Epithelial cell of proximal tubule (primary cell): Measurements from ENCODE around the gene TMEFF2. TPM values are rescaled to one million over a fixed set of nuclear protein-coding genes. Genes with fewer than 3 reads are reported as not detected.
"Not testable (repeated sequence)": the region's sequence is repeated elsewhere in the genome, so short reads cannot be mapped to it uniquely, and the experiment has no call there.

Experiments
- DNase-seq: peaks from one replicate; pipeline ENCODE4 v3.0.0-alpha.2; 2011; ENCODE audit warnings: low read depth
- H3K4me3 ChIP-seq: 2 replicates; pipeline ENCODE4 v1.5.1; 2011; ENCODE audit warnings: low read depth, mild to moderate bottlenecking, low read length
- total RNA-seq: library from RNA; depleted of rRNA; stranded (reverse); fragments of >200 nt; gene quantifications from 2 replicates; pipeline ENCODE4 v1.2.3, GENCODE V29; 2015
- TF ChIP-seq, protein P1 (sequence below): conservative IDR thresholded peaks from 2 replicates; pipeline ENCODE4 v1.5.1; 2012; ENCODE audit warnings: low read depth, mild to moderate bottlenecking, low read length

TMEFF2 gene
- total RNA-seq, 1 donor from 2014 or later, result not detected

DNA sequence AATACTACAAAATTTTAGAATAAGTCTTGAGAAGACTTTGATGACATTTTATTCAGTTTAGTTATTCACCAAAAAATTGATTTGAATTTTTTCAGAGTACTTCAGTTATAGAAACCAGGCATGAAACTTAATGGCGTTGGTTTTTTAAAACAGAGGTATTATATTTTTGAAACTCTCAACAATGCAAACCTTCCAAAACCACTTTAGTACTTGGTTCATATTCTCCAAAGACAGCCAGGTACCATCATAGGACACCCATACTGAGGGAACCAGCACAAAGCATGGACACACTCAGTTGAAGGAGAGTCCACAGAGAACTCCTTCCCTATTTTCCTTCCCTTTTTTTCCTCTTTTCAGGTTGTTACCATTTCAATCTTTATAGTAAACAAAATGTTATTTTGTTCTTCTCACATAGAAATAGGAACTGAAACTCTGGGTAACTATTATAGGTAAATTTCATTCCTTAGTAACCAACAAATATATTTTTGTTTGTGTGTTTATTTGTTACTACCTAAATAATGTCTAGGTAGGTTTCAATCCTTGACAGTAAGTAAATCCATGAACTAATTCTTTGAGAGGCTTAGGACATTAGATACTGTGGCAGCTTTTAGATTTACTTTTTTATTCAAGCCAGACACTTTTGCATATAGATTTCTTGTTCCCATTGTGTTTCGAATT, 95.8 kb downstream of the TMEFF2 start:
- DNase-seq, result no peak
- H3K4me3 ChIP-seq, result no peak overlapping the region
- TF ChIP-seq, protein P1, sequence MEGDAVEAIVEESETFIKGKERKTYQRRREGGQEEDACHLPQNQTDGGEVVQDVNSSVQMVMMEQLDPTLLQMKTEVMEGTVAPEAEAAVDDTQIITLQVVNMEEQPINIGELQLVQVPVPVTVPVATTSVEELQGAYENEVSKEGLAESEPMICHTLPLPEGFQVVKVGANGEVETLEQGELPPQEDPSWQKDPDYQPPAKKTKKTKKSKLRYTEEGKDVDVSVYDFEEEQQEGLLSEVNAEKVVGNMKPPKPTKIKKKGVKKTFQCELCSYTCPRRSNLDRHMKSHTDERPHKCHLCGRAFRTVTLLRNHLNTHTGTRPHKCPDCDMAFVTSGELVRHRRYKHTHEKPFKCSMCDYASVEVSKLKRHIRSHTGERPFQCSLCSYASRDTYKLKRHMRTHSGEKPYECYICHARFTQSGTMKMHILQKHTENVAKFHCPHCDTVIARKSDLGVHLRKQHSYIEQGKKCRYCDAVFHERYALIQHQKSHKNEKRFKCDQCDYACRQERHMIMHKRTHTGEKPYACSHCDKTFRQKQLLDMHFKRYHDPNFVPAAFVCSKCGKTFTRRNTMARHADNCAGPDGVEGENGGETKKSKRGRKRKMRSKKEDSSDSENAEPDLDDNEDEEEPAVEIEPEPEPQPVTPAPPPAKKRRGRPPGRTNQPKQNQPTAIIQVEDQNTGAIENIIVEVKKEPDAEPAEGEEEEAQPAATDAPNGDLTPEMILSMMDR, result no peak

DNA sequence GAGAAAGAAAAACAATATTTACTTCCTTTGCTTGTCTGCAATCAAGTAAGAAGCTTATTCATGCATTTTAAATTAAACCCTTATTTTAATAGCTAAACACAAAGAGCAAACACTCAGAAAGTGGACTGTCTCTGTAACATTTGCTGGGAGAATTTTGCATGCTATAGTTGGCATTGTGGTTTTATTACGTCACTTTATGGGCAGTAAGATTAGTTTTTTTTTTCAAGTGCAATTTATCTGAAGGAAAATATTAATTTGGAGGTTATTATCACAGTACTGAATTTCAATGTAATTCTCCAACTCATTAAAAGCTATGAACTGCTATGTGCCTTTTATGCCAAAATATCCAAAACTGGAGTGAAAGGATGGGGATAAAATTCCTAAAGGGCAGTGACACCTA, 103.3 kb downstream of the TMEFF2 start:
- no peak overlapping the region for H3K4me3 ChIP-seq
- no peak for DNase-seq
- TF ChIP-seq, protein P1, result no peak

DNA sequence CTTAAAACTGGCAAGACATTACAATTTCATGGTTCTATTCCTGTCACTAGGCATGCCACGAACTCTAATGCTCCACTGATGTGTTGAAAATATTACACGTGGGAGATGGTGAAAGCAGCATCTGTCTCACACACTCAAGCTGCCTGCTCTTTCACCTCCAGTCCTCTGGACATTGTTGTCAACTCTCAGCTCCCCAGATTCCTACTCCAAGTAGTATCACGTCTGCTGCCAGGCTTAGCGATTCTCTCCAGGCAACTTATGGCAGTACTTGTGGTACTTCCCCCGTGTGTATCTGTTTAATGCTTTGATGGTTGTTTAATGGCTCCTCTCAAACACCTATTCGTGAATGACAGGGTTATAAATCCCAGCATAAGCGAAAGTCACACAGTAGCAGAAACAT, 103.8 kb downstream of the TMEFF2 start:
- no peak overlapping the region for H3K4me3 ChIP-seq
- TF ChIP-seq, protein P1, result no peak
- no peak for DNase-seq

DNA sequence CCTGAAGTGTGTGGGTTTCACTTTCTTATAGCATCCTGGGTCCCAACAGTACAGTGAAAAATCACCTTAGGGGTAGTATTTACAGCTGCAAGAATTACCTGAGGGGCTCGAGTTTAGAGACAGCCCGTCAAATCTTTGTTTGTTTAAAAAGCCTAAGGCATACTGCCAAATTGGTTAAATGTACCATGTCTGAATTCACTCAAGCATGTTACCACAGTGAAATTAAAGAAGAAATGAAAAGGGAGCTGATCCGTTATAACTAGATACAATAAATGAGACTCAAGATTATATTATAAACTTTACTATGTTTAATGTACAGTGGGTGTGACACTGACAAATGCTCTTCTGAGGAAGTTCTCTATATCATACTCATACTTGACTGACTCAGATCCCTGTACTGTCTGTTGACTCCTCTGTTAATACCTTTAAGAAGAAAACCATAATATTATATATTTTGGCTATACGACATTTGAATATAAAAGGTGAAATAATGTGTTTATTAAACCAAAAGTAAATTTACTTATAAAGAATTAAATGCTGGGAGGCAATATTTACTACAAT, 107.3 kb downstream of the TMEFF2 start:
- TF ChIP-seq, protein P1, result no peak
- DNase-seq, result peak; percentile 2
- no peak overlapping the region for H3K4me3 ChIP-seq

DNA sequence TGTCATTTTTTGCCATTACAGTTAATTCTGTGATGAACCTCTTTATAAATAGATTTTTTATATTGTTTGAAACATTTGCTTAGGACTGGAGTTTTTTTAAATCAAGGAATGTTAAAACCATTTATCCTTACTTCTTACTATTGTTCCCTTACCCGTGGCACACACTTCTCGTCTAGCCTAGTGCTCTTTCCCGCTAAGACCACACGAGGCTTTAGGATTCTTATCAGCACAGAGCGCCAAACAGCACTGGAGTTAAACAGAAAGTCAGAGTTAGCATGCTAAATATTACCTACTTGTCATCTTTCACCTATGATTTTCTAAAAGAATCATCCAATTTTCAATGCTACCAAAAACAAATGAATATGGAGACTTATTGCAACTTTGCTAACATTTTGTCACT, 112.6 kb downstream of the TMEFF2 start:
- DNase-seq, result no peak
- TF ChIP-seq, protein P1, result no peak
- no peak overlapping the region for H3K4me3 ChIP-seq

DNA sequence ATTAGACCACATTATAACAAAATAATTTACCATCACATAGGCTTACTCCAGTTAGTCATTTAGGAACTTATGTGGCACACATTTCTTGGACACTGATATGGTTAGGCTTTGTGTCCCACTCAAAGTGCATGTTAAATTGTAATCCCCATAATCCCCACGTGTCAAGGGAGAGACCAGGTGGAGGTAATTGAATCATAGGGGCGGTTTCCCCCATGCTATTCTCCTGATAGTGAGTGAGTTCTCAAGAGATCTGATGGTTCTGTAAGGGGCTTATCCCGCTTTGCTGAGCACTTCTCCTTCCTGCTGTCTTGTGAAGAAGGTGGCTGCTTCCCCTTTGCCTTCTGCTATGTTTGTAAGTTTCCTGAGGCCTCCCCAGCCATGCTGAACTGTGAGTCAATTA, 114.6 kb downstream of the TMEFF2 start:
- DNase-seq, H3K4me3 ChIP-seq: not testable (repeated sequence)

DNA sequence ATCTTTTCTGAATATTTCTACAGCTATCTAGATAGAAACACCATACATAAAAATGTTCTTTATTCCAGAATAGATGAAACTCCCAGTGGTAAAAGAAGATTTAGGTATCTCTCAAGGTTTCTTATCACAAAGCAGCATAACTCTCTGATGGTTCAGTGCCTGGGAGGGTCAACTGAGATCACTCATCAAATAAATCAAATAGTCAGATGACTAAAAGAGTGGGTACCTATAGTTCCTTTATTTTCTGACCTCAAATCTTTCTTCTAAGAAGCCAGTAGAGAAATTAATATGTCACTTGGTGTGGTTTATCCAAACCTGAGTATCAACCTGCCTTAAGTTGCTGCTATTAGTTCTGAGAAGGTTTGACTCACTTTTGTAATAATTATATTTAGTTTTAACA, 120.9 kb downstream of the TMEFF2 start:
- DNase-seq, result no peak
- no peak overlapping the region for H3K4me3 ChIP-seq
- TF ChIP-seq, protein P1, result no peak
